GM12891 (cell line): ENCODE results near the gene CD47.

ENCODE experiments used
- POLR2A ChIP-seq: IDR thresholded peaks from 2 replicates; pipeline ENCODE4 v1.6.1; 2011; ENCODE audit warnings: low read depth, low read length, control low read depth
- TAF1 ChIP-seq: IDR thresholded peaks from 2 replicates; pipeline ENCODE4 v1.6.1; 2011; ENCODE audit warnings: low read depth, low read length, control low read depth

- TF ChIP-seq POLR2A (no peak), TAF1 (no peak)
Observed at GRCh38 chr3:108001457-108001856, 89.4 kb downstream of the CD47 start.
